ENCODE data around the gene ATP8A1.

GRCh38 chr4:42638321-42638720, 18.6 kb downstream of the ATP8A1 start:
- no peak for TF ChIP-seq EGR1 (IDR thresholded peaks at IDR 0.05)
- TF ChIP-seq REST (IDR thresholded peaks at IDR 0.05; ENCODE audit: low read depth): no peak
- TF ChIP-seq RAD21 (IDR thresholded peaks at IDR 0.05; ENCODE audit: low read depth): no peak
- TF ChIP-seq TCF12 (IDR thresholded peaks at IDR 0.05; ENCODE audit: low read depth): no peak
- no peak for TF ChIP-seq NFIC (IDR thresholded peaks at IDR 0.05)
- no peak for TF ChIP-seq EP300 (IDR thresholded peaks at IDR 0.05; ENCODE audit: borderline replicate concordance)
- no peak for TF ChIP-seq TAF1 (IDR thresholded peaks at IDR 0.05; ENCODE audit: low read depth)
- TF ChIP-seq USF1 (IDR thresholded peaks at IDR 0.05): no peak
